NCI-H146 treated with DMSO at 0.1 percent for 48 hours (cell line): ENCODE results near the gene IMP3.

ENCODE experiments used
- DNase-seq: peaks from one replicate; lab custom pipeline; 2025; ENCODE audit not compliant: unreplicated experiment; lab: John Stamatoyannopoulos, UW

The IMP3 gene

GRCh38 chr15:75625542-75626347 is 14.3 kb downstream of the IMP3 start, which contains the start of gene SNUPN:
Gene SNUPN, minus strand, starts transcription at chr15:75625725. Its CDS starts 4,674 bp downstream, at chr15:75621051.
- peak; percentile 63 for DNase-seq

GRCh38 chr15:75622505-75622904 is 17.5 kb downstream of the IMP3 start:
- no peak for DNase-seq

DNA sequence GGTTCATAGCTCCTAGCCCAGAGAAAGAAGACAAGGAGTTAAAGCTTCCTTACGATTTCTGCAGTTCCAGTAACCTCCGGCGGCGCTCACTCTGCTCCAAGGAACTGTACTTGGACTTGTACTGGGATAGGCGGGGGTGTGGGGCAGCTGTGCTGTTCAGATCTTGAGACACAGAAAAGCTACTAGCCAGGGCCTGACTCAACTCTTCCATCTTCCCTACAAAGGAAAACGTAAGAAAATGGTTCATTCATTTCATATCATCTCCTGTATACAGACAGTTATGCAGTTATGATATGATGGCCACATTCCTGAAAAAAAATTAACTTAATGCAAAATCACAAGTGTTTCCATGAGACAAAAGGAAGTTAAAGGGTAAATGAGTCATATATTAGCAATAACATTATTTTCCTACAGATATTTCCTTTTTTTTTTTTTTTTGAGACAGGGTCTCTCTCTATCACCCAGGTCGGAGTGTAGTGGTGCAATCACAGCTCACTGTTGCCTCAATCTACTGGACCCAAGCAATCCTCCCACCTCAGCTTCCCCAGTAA is 19.1 kb downstream of the IMP3 start:
- DNase-seq: no peak

DNA sequence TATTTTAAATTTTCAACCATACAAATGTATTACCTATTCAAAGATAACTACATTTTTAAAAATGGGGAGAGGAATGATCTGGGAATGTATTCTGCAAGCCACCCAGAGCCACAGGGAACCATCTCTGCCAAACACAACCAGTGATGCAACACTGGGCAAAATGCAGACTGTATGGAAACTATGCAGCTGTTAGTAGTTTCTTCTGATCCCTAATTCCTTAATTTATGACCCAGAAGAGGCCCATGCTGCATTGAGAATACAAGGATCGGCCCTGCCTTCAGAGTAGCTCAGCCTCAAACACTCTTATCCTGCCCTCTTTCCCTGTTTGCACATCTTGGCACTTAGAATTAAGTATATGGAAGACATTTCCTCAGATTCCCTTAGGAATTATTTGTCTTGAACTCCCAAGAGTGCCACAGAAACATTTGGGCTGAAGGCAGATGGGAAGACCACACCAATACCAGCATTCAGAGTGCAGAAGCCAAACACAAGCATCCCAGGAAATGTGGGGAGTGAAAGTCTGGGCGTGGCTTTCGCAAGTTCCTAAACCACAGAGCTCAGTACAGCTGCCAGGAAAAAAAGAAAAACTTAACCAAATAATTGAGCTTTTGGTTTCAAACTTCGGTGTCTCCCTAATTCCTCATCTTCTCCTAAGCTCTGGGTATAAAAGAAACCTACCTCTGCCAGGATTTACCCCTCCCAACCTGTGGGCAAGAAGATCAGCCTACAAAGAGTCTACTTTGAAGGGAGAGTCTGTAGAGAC is 19.8 kb downstream of the IMP3 start:
- no peak for DNase-seq

DNA sequence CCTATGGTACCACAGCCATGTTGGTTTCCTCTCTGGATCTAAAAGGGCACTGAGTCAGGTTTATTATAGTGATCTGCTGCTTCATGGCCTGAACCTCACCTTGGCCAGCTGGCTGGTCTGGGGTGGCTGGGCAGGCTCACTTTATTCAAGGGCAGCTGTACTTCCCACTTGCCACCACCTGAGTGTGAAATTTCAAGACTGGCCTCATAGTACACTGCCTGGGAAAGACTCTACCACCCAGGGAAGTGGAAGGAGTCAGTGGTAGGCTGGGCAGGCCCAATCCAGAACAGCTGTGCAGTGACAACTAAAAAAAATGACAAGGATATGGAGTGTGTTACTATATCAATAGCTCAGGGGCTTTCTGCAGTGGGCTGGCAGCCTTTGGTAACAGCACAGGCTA is 23.3 kb downstream of the IMP3 start:
- DNase-seq: no peak

GRCh38 chr15:75606711-75607699 is 33.0 kb downstream of the IMP3 start:
- DNase-seq: no peak

GRCh38 chr15:75606026-75606425 is 34.0 kb downstream of the IMP3 start:
- no peak for DNase-seq

DNA sequence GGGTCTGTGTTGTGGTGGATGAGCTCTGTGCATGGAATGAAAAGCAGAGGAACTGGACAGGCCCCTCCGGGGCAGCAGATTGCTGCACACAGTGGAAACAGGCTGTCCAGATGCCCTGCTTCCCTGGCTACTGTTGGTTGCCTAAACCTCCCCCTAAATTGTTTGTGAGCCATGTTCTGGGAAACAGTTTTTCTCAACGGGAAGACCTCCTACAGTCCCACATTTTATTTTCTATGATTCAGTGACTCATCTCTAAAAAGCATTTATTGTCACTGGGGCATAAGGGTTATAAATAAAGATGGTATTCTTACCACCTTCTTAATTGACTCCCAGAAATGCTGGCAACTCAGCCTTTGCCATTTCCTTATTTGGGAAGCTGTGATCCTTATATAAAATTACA is 40.6 kb downstream of the IMP3 start:
- no peak for DNase-seq

- DNase-seq: no peak
Measured at GRCh38 chr15:75598361-75598760, 41.7 kb downstream of the IMP3 start.

- no peak for DNase-seq
Measured at GRCh38 chr15:75597667-75598341, 42.2 kb downstream of the IMP3 start.

DNA sequence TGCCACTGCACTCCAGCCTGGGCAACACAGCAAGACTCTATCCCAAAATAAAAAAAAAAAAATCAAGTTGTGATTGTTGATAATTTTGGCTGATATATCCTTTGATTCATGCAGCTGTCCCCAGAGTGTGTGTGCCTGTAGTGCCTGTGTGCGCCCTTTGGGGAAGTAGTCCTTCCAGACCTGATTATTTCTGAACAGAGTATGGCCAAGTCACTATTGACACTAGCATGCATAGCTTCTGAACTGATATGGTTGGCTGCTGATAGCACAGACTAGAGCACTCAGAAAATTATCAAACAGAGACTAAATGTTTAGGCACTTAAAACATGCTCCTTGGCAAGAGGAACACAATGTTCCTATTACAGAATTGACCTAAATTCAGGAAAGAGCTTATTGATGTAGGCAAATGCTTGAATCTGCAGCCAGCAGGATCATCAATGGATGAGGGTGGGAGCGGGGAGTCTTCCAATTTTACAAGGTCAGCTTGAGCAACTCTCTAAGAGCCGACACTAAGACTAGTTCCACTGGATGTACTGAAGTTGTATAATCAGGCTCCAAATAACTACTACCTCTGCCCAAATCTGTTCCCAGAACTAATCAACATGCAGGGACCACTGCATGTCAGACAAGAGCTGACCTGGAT is 43.2 kb downstream of the IMP3 start:
- DNase-seq: no peak

DNA sequence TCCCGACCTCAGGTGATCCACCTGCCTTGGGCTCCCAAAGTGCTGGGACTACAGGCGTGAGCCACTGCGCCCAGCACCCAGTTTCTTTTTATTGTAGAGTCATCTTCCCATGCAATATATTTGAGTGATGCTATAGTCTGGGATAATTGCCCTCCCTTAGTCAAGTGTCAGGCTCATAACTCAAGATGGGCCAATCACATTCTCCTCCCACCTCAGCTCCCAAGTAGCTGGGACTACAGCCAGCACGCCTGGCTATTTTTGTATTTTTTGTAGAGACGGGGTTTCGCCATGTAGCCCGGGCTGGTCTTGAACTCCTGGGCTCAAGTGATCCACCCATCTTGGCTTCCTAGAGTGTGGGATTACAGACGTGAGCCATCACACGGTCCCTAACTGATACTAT is 45.7 kb downstream of the IMP3 start:
- no peak for DNase-seq

- no peak for DNase-seq
Measured at GRCh38 chr15:75591655-75592364, 48.2 kb downstream of the IMP3 start.

GRCh38 chr15:75590239-75590638 is 49.8 kb downstream of the IMP3 start:
- DNase-seq: no peak
